HG03095 (cell line): ENCODE measurements around the gene TRIM64.
"Not testable (repeated sequence)": the region's sequence is repeated elsewhere in the genome, so short reads cannot be mapped to it uniquely, and the experiment has no call there.

Experiments
- ATAC-seq: cut with Tn5 transposase; IDR thresholded peaks from one replicate; pipeline ENCODE4 v1.9.1; 2021; ENCODE audit warnings: moderate library complexity; ENCODE audit not compliant: unreplicated experiment

TRIM64 gene

GRCh38 chr11:89965737-89966136 is at the start of gene TRIM64:
Gene TRIM64, plus strand, starts transcription at chr11:89966037. Its CDS starts 2,467 bp downstream, at chr11:89968504.
- ATAC-seq, result not testable (repeated sequence)

- no peak for ATAC-seq
These were observed 43.6 kb upstream of the TRIM64 start, which contains the start of gene TRIM49D1 for GRCh38 chr11:89922195-89922660. Gene TRIM49D1, minus strand, starts transcription at chr11:89922245. Its CDS starts 4,535 bp downstream, at chr11:89917710.

- ATAC-seq, result not testable (repeated sequence)
These were observed 42.1 kb upstream of the TRIM64 start, which contains the start of gene TRIM49D2 for GRCh38 chr11:89923764-89924163. Gene TRIM49D2, plus strand, starts transcription at chr11:89924064. Its CDS starts 2,698 bp downstream, at chr11:89926762.

GRCh38 chr11:89960833-89961232 is 5.0 kb upstream of the TRIM64 start:
- ATAC-seq, result not testable (repeated sequence)
